HT-29 (cell line): Measurements from ENCODE around the gene MPDU1. TPM values are rescaled to one million over a fixed set of nuclear protein-coding genes. Genes with fewer than 3 reads are reported as not detected.

Source experiments
- DNase-seq: peaks from one replicate; pipeline ENCODE4 v3.0.0-alpha.2; 2015; ENCODE audit warnings: low spot score
- total RNA-seq: library from RNA; depleted of rRNA; stranded (reverse); fragments of >200 nt; shearing (Covaris generic); gene quantifications from 2 replicates; pipeline ENCODE4 v1.2.3, GENCODE V29; 2014; rRNA removed

The MPDU1 gene
- 79.8 and 81.4 TPM in 2 replicates for total RNA-seq

- DNase-seq, result peak; percentile 87
Observed at GRCh38 chr17:7583253-7584109, at the start of gene MPDU1. MPDU1 (plus strand) TSS chr17:7583852; CDS start chr17:7583863, 11 bp downstream.

- DNase-seq, result no peak
Observed at GRCh38 chr17:7538050-7538449, 45.6 kb upstream of the MPDU1 start.

GRCh38 chr17:7538891-7539545 is 44.6 kb upstream of the MPDU1 start:
- DNase-seq, result no peak

GRCh38 chr17:7541074-7541621 is 42.5 kb upstream of the MPDU1 start:
- no peak for DNase-seq

GRCh38 chr17:7544911-7545310 is 38.7 kb upstream of the MPDU1 start:
- DNase-seq, result no peak

GRCh38 chr17:7548585-7549400 is 34.9 kb upstream of the MPDU1 start, which contains the start of gene TNFSF12:
TNFSF12 (plus strand) TSS chr17:7549058; CDS start chr17:7549154, 96 bp downstream.
- no peak for DNase-seq

- no peak for DNase-seq
Observed at GRCh38 chr17:7549401-7550055, 34.1 kb upstream of the MPDU1 start.

- no peak for DNase-seq
Observed at GRCh38 chr17:7550344-7550743, 33.3 kb upstream of the MPDU1 start.

- DNase-seq, result no peak
Observed at GRCh38 chr17:7551396-7551795, 32.3 kb upstream of the MPDU1 start.

- DNase-seq, result no peak
Observed at GRCh38 chr17:7552621-7553051, 31.0 kb upstream of the MPDU1 start.

- no peak for DNase-seq
Observed at GRCh38 chr17:7553356-7553755, 30.3 kb upstream of the MPDU1 start.

GRCh38 chr17:7555320-7555948 is 28.2 kb upstream of the MPDU1 start:
- DNase-seq, result no peak

GRCh38 chr17:7556627-7557026 is 27.0 kb upstream of the MPDU1 start:
- DNase-seq, result no peak

- DNase-seq, result no peak
Observed at GRCh38 chr17:7557147-7557764, 26.4 kb upstream of the MPDU1 start.

- DNase-seq, result peak; percentile 77
Observed at GRCh38 chr17:7557775-7558543, 25.7 kb upstream of the MPDU1 start.

GRCh38 chr17:7558544-7559319 is 24.9 kb upstream of the MPDU1 start, which contains the start of gene TNFSF13:
TNFSF13 (plus strand) TSS chr17:7558750; CDS start chr17:7559040, 290 bp downstream.
- DNase-seq, result no peak

GRCh38 chr17:7559320-7560171 is 24.1 kb upstream of the MPDU1 start:
- DNase-seq, result no peak
